B cell (primary cell): Measurements from ENCODE around the gene CFAP20DC.

Experiments
- EZH2 ChIP-seq: IDR thresholded peaks from 2 replicates; pipeline ENCODE4 v1.6.1; 2012; ENCODE audit warnings: borderline replicate concordance, low read depth, mild to moderate bottlenecking, moderate library complexity, low read length; ENCODE audit not compliant: insufficient read depth, poor library complexity, severe bottlenecking
- TF ChIP-seq, protein P1 (sequence below): fragments of 200-600 bp; IDR thresholded peaks from one replicate; pipeline ENCODE4 v1.8.0; 2022; ENCODE audit warnings: antibody characterized with exemption, mild to moderate bottlenecking

DNA sequence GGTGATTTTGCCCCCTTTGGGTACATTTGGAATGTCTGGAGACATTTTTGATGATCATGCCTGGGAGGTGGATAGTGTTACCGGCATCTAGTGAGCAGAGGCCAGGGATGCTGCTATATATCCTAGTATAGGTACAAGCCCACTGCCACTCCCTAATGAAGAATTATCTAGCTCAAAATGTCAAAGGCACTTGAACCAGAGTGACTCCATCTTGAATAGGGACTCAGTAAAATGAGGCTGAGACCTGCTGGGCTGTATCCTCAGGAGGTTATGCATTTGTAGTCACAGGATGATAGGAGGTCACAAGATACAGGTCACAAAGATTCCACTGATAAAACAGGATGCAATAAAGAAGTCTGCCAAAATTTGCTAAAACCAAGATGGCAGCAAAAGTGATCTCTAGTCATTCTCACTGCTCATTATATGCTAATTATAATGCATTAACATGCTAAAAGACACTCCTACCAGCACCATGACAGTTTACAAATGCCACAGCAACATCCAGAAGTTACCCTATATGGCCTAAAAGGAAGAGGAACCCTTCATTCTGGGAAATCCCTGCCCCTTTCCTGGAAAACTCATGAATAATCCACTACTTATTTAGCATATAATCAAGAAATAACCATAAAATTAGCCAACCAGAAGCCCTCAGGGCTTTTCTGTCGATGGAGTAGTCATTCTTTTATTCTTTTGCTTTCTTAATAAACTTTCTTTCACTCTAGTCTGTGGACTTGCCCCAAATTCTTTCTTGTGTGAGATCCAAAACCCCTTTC lies 343.2 kb downstream of the CFAP20DC start:
- TF ChIP-seq, protein P1, sequence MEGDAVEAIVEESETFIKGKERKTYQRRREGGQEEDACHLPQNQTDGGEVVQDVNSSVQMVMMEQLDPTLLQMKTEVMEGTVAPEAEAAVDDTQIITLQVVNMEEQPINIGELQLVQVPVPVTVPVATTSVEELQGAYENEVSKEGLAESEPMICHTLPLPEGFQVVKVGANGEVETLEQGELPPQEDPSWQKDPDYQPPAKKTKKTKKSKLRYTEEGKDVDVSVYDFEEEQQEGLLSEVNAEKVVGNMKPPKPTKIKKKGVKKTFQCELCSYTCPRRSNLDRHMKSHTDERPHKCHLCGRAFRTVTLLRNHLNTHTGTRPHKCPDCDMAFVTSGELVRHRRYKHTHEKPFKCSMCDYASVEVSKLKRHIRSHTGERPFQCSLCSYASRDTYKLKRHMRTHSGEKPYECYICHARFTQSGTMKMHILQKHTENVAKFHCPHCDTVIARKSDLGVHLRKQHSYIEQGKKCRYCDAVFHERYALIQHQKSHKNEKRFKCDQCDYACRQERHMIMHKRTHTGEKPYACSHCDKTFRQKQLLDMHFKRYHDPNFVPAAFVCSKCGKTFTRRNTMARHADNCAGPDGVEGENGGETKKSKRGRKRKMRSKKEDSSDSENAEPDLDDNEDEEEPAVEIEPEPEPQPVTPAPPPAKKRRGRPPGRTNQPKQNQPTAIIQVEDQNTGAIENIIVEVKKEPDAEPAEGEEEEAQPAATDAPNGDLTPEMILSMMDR = no peak
- TF ChIP-seq EZH2 = no peak
